CD14-positive monocyte (primary cell): ENCODE measurements around the gene PAN3. TPM values are rescaled to one million over a fixed set of nuclear protein-coding genes. Genes with fewer than 3 reads are reported as not detected.

Source experiments
- DNase-seq, 3 donors: peaks; one replicate each; pipeline ENCODE4 v3.0.0-alpha.2; 2011 to 2022
- H2AFZ ChIP-seq: 2 replicates; pipeline ENCODE4 v1.6.0; 2012; ENCODE audit warnings: mild to moderate bottlenecking, low read depth, low read length, inconsistent platforms; ENCODE audit not compliant: insufficient read depth, poor library complexity, severe bottlenecking
- H3K27ac ChIP-seq, 2 donors: 1 replicate in 1 of 2; 2 replicates in 1 of 2; pipeline ENCODE4 v1.5.1; 2012 to 2013; ENCODE audit warnings: low read length in 2 of 2, control low read depth in 1 of 2, inconsistent platforms in 1 of 2, low read depth in 1 of 2, mild to moderate bottlenecking in 1 of 2
- H3K27me3 ChIP-seq, 2 donors: one replicate each; pipeline versions ENCODE4 v1.6.0 to v1.6.1; 2011 to 2013; ENCODE audit warnings: low read length in 2 of 2; ENCODE audit not compliant: control insufficient read depth in 2 of 2, insufficient read depth in 2 of 2
- H3K36me3 ChIP-seq, 2 donors: replicated peaks in 1 of 2; 1 replicate in 1 of 2; 2 replicates in 1 of 2; pipeline versions ENCODE4 v1.5.1 to v1.6.1; 2012 to 2013; ENCODE audit warnings: low read length in 2 of 2, control low read depth in 1 of 2, inconsistent platforms in 1 of 2, mild to moderate bottlenecking in 1 of 2; ENCODE audit not compliant: insufficient read depth in 2 of 2, control insufficient read depth in 1 of 2
- H3K4me1 ChIP-seq, 2 donors: 1 replicate in 1 of 2; 2 replicates in 1 of 2; pipeline versions ENCODE4 v1.5.1 to v1.6.1; 2012 to 2013; ENCODE audit warnings: low read length in 2 of 2, control low read depth in 1 of 2, inconsistent platforms in 1 of 2, mild to moderate bottlenecking in 1 of 2, moderate library complexity in 1 of 2; ENCODE audit not compliant: insufficient read depth in 2 of 2, control insufficient read depth in 1 of 2
- H3K4me2 ChIP-seq: replicated peaks from 2 replicates; pipeline ENCODE3; 2012; ENCODE audit warnings: low read length, moderate library complexity, mild to moderate bottlenecking; ENCODE audit not compliant: poor library complexity, severe bottlenecking; ENCODE audit errors: extremely low read depth
- H3K4me3 ChIP-seq, 3 experiments: fragments of 200-600 bp in 1 of 3; sonication (generic) in 1 of 3; replicated peaks in 1 of 3; 1 replicate in 2 of 3; 2 replicates in 1 of 3; pipeline ENCODE4 v1.5.1; 2011 to 2013; ENCODE audit warnings: low read length in 3 of 3, mild to moderate bottlenecking in 3 of 3, control low read depth in 2 of 3, low read depth in 2 of 3, inconsistent platforms in 1 of 3, moderate library complexity in 1 of 3
- H3K79me2 ChIP-seq: 2 replicates; pipeline ENCODE4 v1.6.0; 2012; ENCODE audit warnings: mild to moderate bottlenecking, control low read depth, inconsistent platforms, low read length, moderate library complexity; ENCODE audit not compliant: insufficient read depth
- H3K9ac ChIP-seq: 2 replicates; pipeline ENCODE4 v1.6.0; 2017; ENCODE audit warnings: low read length, mild to moderate bottlenecking; ENCODE audit not compliant: insufficient read depth, poor library complexity, severe bottlenecking
- H3K9me3 ChIP-seq, 2 donors: replicated peaks in 1 of 2; 1 replicate in 1 of 2; 2 replicates in 1 of 2; pipeline versions ENCODE4 v1.5.1 to v1.6.1; 2012 to 2013; ENCODE audit warnings: low read length in 2 of 2, control low read depth in 1 of 2; ENCODE audit not compliant: control insufficient read depth in 1 of 2, insufficient read depth in 1 of 2
- H4K20me1 ChIP-seq: 2 replicates; pipeline ENCODE4 v1.6.0; 2012; ENCODE audit warnings: mild to moderate bottlenecking, low read length, control low read depth, moderate library complexity; ENCODE audit not compliant: insufficient read depth
- H3K27ac Mint-ChIP-seq, 7 donors: one replicate each; pipeline ENCODE4 v1.8.0; 2020; ENCODE audit warnings: mild to moderate bottlenecking in 7 of 7, mixed read lengths in 7 of 7, moderate library complexity in 6 of 7, inconsistent platforms in 2 of 7
- H3K27me3 Mint-ChIP-seq, 3 donors: one replicate each; pipeline ENCODE4 v1.8.0; 2021 to 2022; ENCODE audit warnings: low read depth in 3 of 3, mild to moderate bottlenecking in 3 of 3, mixed read lengths in 3 of 3, moderate library complexity in 3 of 3, inconsistent platforms in 1 of 3
- H3K36me3 Mint-ChIP-seq, 2 donors: one replicate each; pipeline ENCODE4 v1.8.0; 2020; ENCODE audit warnings: mixed read lengths in 2 of 2, inconsistent platforms in 1 of 2, mild to moderate bottlenecking in 1 of 2
- H3K4me1 Mint-ChIP-seq: one replicate; pipeline ENCODE4 v1.8.0; 2020; ENCODE audit warnings: mild to moderate bottlenecking, mixed read lengths
- H3K4me3 Mint-ChIP-seq, 2 donors: one replicate each; pipeline ENCODE4 v1.8.0; 2020; ENCODE audit warnings: mild to moderate bottlenecking in 2 of 2, mixed read lengths in 2 of 2, moderate library complexity in 1 of 2
- H3K9me3 Mint-ChIP-seq, 7 donors: one replicate each; pipeline ENCODE4 v1.8.0; 2020 to 2022; ENCODE audit warnings: mixed read lengths in 7 of 7, mild to moderate bottlenecking in 6 of 7, moderate library complexity in 6 of 7, inconsistent platforms in 2 of 7
- WGBS: methylation state at CpG from one replicate; pipeline ENCODE4 v1.1.5; 2013; ENCODE audit warnings: missing lambda C conversion rate; ENCODE audit not compliant: insufficient coverage; 5-methylcytosine and 5-hydroxymethylcytosine counted together
- intact Hi-C, 2 donors: fragments of 100-400 bp; cut with micrococcal nuclease; formaldehyde crosslinking; loops; one replicate each; pipeline versions ENCODE4 v1.15.0 to v1.15.1; 2023
- polyA plus RNA-seq, 3 donors: library from polyadenylated mRNA; depleted of rRNA in 1 of 3; unstranded in 2 of 3; stranded (reverse) in 1 of 3; fragments of 300-500 nt in 2 of 3; fragments of >200 nt in 1 of 3; fragmentation: Illumina TruSeq in 2 of 3; gene quantifications; 1 replicate in 2 of 3; 2 replicates in 1 of 3; pipeline ENCODE4 v1.2.3, GENCODE V29; 2012 to 2021
- TF ChIP-seq, protein P1 (sequence below): fragments of 200-600 bp; IDR thresholded peaks from one replicate; pipeline ENCODE4 v1.8.0; 2022; ENCODE audit warnings: antibody characterized with exemption, mild to moderate bottlenecking

Gene PAN3
- polyA plus RNA-seq, 3 donors, result 3.0 to 27.9 (median 3.2) TPM

GRCh38 chr13:28181413-28181812 is 43.1 kb downstream of the PAN3 start:
- Histone ChIP-seq H3K9me3 (no peaks in the 10 kb centered on the region), H3K79me2 (peaks cover 59% of the 10 kb centered on the region), H3K4me3 (no peak overlapping the region), H3K9ac (no peak overlapping the region), H3K27ac (no peak overlapping the region), H3K27me3 (no peaks in the 10 kb centered on the region), H3K4me2 (no peak overlapping the region), H2AFZ (no peak overlapping the region), H4K20me1 (peaks cover 70% of the 10 kb centered on the region), H3K4me1 (no peaks in the 10 kb centered on the region), H3K36me3 (peaks cover 20 to 61% of the 10 kb centered on the region in 2 donors)
- no peaks in the 10 kb centered on the region for H3K27me3 Mint-ChIP-seq
- H3K4me3 Mint-ChIP-seq, result no peak overlapping the region
- no peaks in the 10 kb centered on the region for H3K9me3 Mint-ChIP-seq
- intact Hi-C loops, result no loop called here
- TF ChIP-seq, protein P1, sequence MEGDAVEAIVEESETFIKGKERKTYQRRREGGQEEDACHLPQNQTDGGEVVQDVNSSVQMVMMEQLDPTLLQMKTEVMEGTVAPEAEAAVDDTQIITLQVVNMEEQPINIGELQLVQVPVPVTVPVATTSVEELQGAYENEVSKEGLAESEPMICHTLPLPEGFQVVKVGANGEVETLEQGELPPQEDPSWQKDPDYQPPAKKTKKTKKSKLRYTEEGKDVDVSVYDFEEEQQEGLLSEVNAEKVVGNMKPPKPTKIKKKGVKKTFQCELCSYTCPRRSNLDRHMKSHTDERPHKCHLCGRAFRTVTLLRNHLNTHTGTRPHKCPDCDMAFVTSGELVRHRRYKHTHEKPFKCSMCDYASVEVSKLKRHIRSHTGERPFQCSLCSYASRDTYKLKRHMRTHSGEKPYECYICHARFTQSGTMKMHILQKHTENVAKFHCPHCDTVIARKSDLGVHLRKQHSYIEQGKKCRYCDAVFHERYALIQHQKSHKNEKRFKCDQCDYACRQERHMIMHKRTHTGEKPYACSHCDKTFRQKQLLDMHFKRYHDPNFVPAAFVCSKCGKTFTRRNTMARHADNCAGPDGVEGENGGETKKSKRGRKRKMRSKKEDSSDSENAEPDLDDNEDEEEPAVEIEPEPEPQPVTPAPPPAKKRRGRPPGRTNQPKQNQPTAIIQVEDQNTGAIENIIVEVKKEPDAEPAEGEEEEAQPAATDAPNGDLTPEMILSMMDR, result no peak
- WGBS, result no CpG with 5 or more reads among the region's 2 CpGs
- DNase-seq, result no peak
- peak overlapping the region in 3 of 7 donors; percentile 36 to 81 (median 73) for H3K27ac Mint-ChIP-seq
- H3K36me3 Mint-ChIP-seq, result peaks cover 36 to 47% of the 10 kb centered on the region in 2 donors
- H3K4me1 Mint-ChIP-seq, result peaks cover 9% of the 10 kb centered on the region

DNA sequence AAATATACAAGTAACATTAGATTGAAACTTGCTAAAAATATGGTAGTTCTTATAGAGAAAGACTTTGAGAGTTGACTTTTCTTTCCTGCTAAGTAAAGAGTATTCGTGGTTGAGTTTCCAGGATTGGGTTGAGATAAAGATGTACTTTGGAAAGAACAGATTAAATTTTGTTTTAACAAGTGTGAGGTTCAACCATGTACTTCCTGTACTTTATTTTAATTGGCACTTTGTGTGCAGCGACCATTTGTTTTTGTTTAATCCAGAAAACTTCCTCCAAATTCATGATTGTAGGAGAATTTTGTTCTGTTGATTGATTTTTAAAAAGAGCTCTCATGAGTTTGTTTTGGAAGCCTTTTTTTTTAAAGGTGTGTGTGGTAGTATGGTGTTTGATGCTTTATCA is 46.9 kb downstream of the PAN3 start:
- Histone ChIP-seq H3K79me2 (peaks cover 56% of the 10 kb centered on the region), H3K4me3 (no peak overlapping the region), H4K20me1 (peaks cover 85% of the 10 kb centered on the region), H3K9ac (no peak overlapping the region), H2AFZ (no peak overlapping the region), H3K9me3 (no peaks in the 10 kb centered on the region), H3K36me3 (peaks cover 17 to 66% of the 10 kb centered on the region in 2 donors), H3K27me3 (no peaks in the 10 kb centered on the region), H3K4me2 (no peak overlapping the region), H3K4me1 (no peaks in the 10 kb centered on the region), H3K27ac (no peak overlapping the region)
- Mint-ChIP-seq H3K9me3 (no peaks in the 10 kb centered on the region), H3K4me1 (peaks cover 9% of the 10 kb centered on the region), H3K27me3 (no peaks in the 10 kb centered on the region), H3K36me3 (peaks cover 36 to 54% of the 10 kb centered on the region in 2 donors), H3K4me3 (no peak overlapping the region), H3K27ac (peak overlapping the region in 2 of 7 donors; percentile 6 to 61)
- WGBS, result no CpG with 5 or more reads among the region's 2 CpGs
- no peak for DNase-seq
- intact Hi-C loops, result no loop called here
- TF ChIP-seq, protein P1, result no peak
